ENCODE measurements around the gene IP6K2. TPM values are rescaled to one million over a fixed set of nuclear protein-coding genes. Genes with fewer than 3 reads are reported as not detected.

Gene IP6K2
- total and polyA plus RNA-seq, 2 of the 8 experiments (the other 6 are each of a cell fraction or from before 2014, with no cell fraction given): 95.8 to 144 TPM

DNA sequence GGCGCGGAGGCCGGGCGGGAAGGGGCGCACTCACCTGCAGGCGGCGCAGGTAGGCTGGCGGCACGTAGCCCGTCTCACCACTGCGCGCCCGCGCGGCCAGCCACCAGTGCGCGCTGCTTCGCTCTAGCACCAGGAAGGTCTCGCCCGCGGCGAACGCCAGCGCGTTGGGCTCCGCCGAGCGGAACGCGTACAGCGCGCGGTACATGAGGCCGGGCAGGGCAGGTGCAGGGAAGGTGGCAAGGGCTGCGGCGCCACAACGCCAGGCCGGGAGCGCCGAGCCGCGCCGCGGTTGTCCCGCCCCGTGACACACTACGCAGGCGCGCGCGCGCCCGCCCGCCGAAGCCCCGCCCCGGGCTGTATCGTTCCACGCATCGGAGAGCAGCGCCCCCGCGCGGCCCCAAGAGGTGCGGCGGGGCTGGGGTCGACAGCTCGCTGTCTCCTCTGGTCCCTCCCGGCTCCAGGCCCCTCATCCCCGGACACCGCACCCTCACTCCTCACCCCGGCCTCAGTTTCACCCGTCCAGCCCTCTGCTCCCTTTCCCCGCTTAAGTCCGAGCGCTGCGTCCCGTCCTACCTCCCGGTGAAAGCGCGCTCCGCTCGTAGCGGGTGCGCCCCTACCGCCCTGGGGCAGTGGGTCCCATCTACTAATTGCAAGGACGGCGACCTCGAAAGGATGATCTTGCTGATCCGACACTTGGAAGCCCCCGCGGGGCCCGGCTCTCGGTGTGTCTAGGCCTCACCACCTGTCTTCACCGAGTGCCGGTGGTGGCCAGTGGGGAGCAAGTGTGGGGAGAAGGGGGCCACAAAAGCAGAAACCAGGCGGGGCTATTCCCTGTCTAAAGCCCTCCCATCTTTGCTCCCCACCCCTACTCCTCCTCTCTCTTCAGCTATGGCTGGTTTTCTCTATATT lies 31.2 kb downstream of the IP6K2 start, which contains the start of gene NCKIPSD (continued):
- peak in 1 of 2 experiments; percentile 17; a peak in 2 of 4 replicates for TF ChIP-seq SIN3A (conservative IDR thresholded peaks at IDR 0.05 in 1 of 2, IDR thresholded peaks at IDR 0.05 in 1 of 2; ENCODE audit: low read depth in 1 of 2, low read length in 2 of 2)
- peak; percentile 98 for TF ChIP-seq ASH2L (IDR thresholded peaks at IDR 0.05; ENCODE audit: low read length)
- no peak for TF ChIP-seq FOSL1 (IDR thresholded peaks at IDR 0.05; ENCODE audit: insufficient read depth, low read depth, low read length)
- TF ChIP-seq TBP (IDR thresholded peaks at IDR 0.05; ENCODE audit: low read depth, low read length): peak; percentile 18; the same call in 1 of the 2 replicates
- peak; percentile 97 for TF ChIP-seq PHF8 (conservative IDR thresholded peaks at IDR 0.05; ENCODE audit: low read depth, low read length)
- TF ChIP-seq KDM5A (IDR thresholded peaks at IDR 0.05; ENCODE audit: low read length): no peak
- no peak for TF ChIP-seq BRCA1 (IDR thresholded peaks at IDR 0.05; ENCODE audit: low read depth, low read length)
- 0 out of 2 replicates have a peak, but pooled peaks have one; percentile 43 for TF ChIP-seq SP1 (IDR thresholded peaks at IDR 0.05; ENCODE audit: low read depth, low read length)
- TF ChIP-seq, protein P1, sequence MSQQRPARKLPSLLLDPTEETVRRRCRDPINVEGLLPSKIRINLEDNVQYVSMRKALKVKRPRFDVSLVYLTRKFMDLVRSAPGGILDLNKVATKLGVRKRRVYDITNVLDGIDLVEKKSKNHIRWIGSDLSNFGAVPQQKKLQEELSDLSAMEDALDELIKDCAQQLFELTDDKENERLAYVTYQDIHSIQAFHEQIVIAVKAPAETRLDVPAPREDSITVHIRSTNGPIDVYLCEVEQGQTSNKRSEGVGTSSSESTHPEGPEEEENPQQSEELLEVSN (IDR thresholded peaks at IDR 0.05): 0 out of 2 replicates have a peak, but pooled peaks have one; percentile 31
- TF ChIP-seq BCL11A (IDR thresholded peaks at IDR 0.05; ENCODE audit: low read depth in 2 of 2, low read length in 2 of 2): no peak
- no peak for TF ChIP-seq SUZ12 (IDR thresholded peaks at IDR 0.05; ENCODE audit: low read length)
- TF ChIP-seq BACH1 (IDR thresholded peaks at IDR 0.05; ENCODE audit: low read length): no peak
- TF ChIP-seq GABPA (IDR thresholded peaks at IDR 0.05; ENCODE audit: borderline replicate concordance, insufficient read depth, low read length): no peak
- TF ChIP-seq RXRA (IDR thresholded peaks at IDR 0.05; ENCODE audit: insufficient read depth, low read depth, low read length): no peak
- peak; percentile 70 for TF ChIP-seq CREB1 (IDR thresholded peaks at IDR 0.05)
- TF ChIP-seq SP2 (IDR thresholded peaks at IDR 0.05; ENCODE audit: low read length): no peak
- TF ChIP-seq, protein P2, sequence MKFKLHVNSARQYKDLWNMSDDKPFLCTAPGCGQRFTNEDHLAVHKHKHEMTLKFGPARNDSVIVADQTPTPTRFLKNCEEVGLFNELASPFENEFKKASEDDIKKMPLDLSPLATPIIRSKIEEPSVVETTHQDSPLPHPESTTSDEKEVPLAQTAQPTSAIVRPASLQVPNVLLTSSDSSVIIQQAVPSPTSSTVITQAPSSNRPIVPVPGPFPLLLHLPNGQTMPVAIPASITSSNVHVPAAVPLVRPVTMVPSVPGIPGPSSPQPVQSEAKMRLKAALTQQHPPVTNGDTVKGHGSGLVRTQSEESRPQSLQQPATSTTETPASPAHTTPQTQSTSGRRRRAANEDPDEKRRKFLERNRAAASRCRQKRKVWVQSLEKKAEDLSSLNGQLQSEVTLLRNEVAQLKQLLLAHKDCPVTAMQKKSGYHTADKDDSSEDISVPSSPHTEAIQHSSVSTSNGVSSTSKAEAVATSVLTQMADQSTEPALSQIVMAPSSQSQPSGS (IDR thresholded peaks at IDR 0.05; ENCODE audit: low read length): no peak
- peak; percentile 50 for TF ChIP-seq KDM4A (IDR thresholded peaks at IDR 0.05; ENCODE audit: low read depth, low read length, severe bottlenecking)
